ENCODE results near the gene PCDHGB2.

- no peak for TF ChIP-seq CTCF (conservative IDR thresholded peaks at IDR 0.05; ENCODE audit: low read length)
- no peak for TF ChIP-seq EZH2phosphoT487 (IDR thresholded peaks at IDR 0.05; ENCODE audit: borderline replicate concordance)
Measured at GRCh38 chr5:141409598-141410306, 50.0 kb downstream of the PCDHGB2 start.

Measured in Loucy (cell line).